Activated CD8-positive, alpha-beta memory T cell treated with anti-CD3 and anti-CD28 coated beads, Interleukin-2, amount 50 U/mL, for 24 hours (primary cell): ENCODE data around the gene NCAM1.

Experiments
- DNase-seq: peaks from one replicate; pipeline ENCODE4 v3.0.0-alpha.2; 2020; ENCODE audit errors: extremely low read depth

Gene NCAM1

GRCh38 chr11:113199866-113200265 is 238.6 kb downstream of the NCAM1 start:
- DNase-seq = no peak

- no peak for DNase-seq
These were observed 240.0 kb downstream of the NCAM1 start for GRCh38 chr11:113201054-113201818.

GRCh38 chr11:113202431-113202830 is 241.2 kb downstream of the NCAM1 start:
- DNase-seq = no peak

GRCh38 chr11:113203141-113203753 is 242.0 kb downstream of the NCAM1 start:
- DNase-seq = no peak

GRCh38 chr11:113204280-113204679 is 243.1 kb downstream of the NCAM1 start:
- DNase-seq = no peak

- no peak for DNase-seq
These were observed 252.3 kb downstream of the NCAM1 start for GRCh38 chr11:113213549-113213948.

- DNase-seq = no peak
These were observed 261.0 kb downstream of the NCAM1 start for GRCh38 chr11:113222241-113222640.

GRCh38 chr11:113234888-113235287 is 273.7 kb downstream of the NCAM1 start:
- no peak for DNase-seq

- DNase-seq = no peak
These were observed 276.0 kb downstream of the NCAM1 start for GRCh38 chr11:113237261-113237660.

GRCh38 chr11:113238721-113239120 is 277.5 kb downstream of the NCAM1 start:
- DNase-seq = no peak

- no peak for DNase-seq
These were observed 279.2 kb downstream of the NCAM1 start for GRCh38 chr11:113240389-113240788.

GRCh38 chr11:113240790-113241635 is 279.8 kb downstream of the NCAM1 start:
- no peak for DNase-seq

- DNase-seq = no peak
These were observed 280.4 kb downstream of the NCAM1 start for GRCh38 chr11:113241636-113242054.

GRCh38 chr11:113242060-113242459 is 280.8 kb downstream of the NCAM1 start:
- DNase-seq = no peak

- DNase-seq = no peak
These were observed 281.7 kb downstream of the NCAM1 start for GRCh38 chr11:113242767-113243397.

- DNase-seq = no peak
These were observed 282.5 kb downstream of the NCAM1 start for GRCh38 chr11:113243696-113244095.

GRCh38 chr11:113245216-113245615 is 284.0 kb downstream of the NCAM1 start:
- DNase-seq = no peak

- no peak for DNase-seq
These were observed 286.0 kb downstream of the NCAM1 start for GRCh38 chr11:113247221-113247620.

GRCh38 chr11:113247966-113248365 is 286.7 kb downstream of the NCAM1 start:
- DNase-seq = no peak

- no peak for DNase-seq
These were observed 287.7 kb downstream of the NCAM1 start for GRCh38 chr11:113248702-113249490.

GRCh38 chr11:113249491-113249763 is 288.2 kb downstream of the NCAM1 start:
- no peak for DNase-seq

GRCh38 chr11:113249786-113250185 is 288.6 kb downstream of the NCAM1 start:
- DNase-seq = no peak
